K562 (cell line): ENCODE measurements around the gene PDHB. TPM values are rescaled to one million over a fixed set of nuclear protein-coding genes. Genes with fewer than 3 reads are reported as not detected.

Experiments
- ATAC-seq: fragments of 200-7000 bp; cut with Tn5 transposase; 3 replicates; pipeline ENCODE4 v1.9.1; 2020; ENCODE audit warnings: moderate library complexity
- BruUV-seq: library from RNA; stranded (reverse); fragments of 400-500 nt; replicated peaks from 2 replicates; lab custom pipeline; 2021; lab: Mats Ljungman, UMichigan
- CTCF ChIA-PET: fragments of 300-600 bp; formaldehyde crosslinking; extraction: SDS; loops from one replicate; lab custom pipeline; 2021; ENCODE audit warnings: low intra/inter-chr PET ratio; lab: Yijun Ruan, JAX
- POLR2A ChIA-PET: fragments of 300-600, 350-650 bp; sonication (Branson Sonifier 250); formaldehyde crosslinking; extraction: SDS; loops from one replicate; lab custom pipeline; 2021; ENCODE audit warnings: antibody characterized with exemption, inconsistent platforms; lab: Yijun Ruan, JAX
- DNase-seq, 4 experiments: peaks; one replicate each; pipeline versions ENCODE4 v3.0.0 to v3.0.0-alpha.2; 2011 to 2018; ENCODE audit warnings: low spot score in 3 of 4, mixed read lengths in 3 of 4; ENCODE audit errors: extremely low read depth in 1 of 4
- FAIRE-seq: peaks from 2 replicates; lab custom pipeline; 2011; peaks lifted over from hg19 to GRCh38; lab: Jason Lieb, UNC
- H2AFZ ChIP-seq: 2 replicates; pipeline ENCODE4 v1.6.0; 2011; ENCODE audit warnings: low read depth, low read length, control low read depth, inconsistent platforms
- H3K27ac ChIP-seq: fragments of 200-600 bp; 3 replicates; pipeline ENCODE4 v1.8.0; 2011; ENCODE audit warnings: low read depth, mild to moderate bottlenecking, control low read depth, inconsistent platforms, low read length, moderate library complexity, mixed read lengths; ENCODE audit errors: extremely low read depth
- H3K27me3 ChIP-seq, 2 experiments: fragments of 300-600 bp in 1 of 2; 2 replicates in 1 of 2; 3 replicates in 1 of 2; pipeline versions ENCODE4 v1.6.0 to v1.8.0; 2011; ENCODE audit warnings: inconsistent platforms in 2 of 2, low read length in 2 of 2, mild to moderate bottlenecking in 1 of 2, mixed read lengths in 1 of 2, moderate library complexity in 1 of 2; ENCODE audit not compliant: control insufficient read depth in 2 of 2, insufficient read depth in 2 of 2
- H3K36me3 ChIP-seq: fragments of 300-600 bp; 3 replicates; pipeline ENCODE4 v1.8.0; 2011; ENCODE audit warnings: mild to moderate bottlenecking, low read length, inconsistent platforms; ENCODE audit not compliant: control insufficient read depth, insufficient read depth
- H3K4me1 ChIP-seq, 2 experiments: fragments of 200-600 bp in 1 of 2; replicated peaks in 1 of 2; 2 replicates in 1 of 2; 3 replicates in 1 of 2; pipeline versions ENCODE4 v1.5.1 to v1.8.0; 2011; ENCODE audit warnings: inconsistent platforms in 2 of 2, low read length in 2 of 2, mild to moderate bottlenecking in 1 of 2, mixed read lengths in 1 of 2, moderate library complexity in 1 of 2; ENCODE audit not compliant: control insufficient read depth in 2 of 2, insufficient read depth in 2 of 2
- H3K4me2 ChIP-seq: 2 replicates; pipeline ENCODE4 v1.6.1; 2011; ENCODE audit warnings: low read length, control low read depth, inconsistent platforms, mixed read lengths; ENCODE audit not compliant: insufficient read depth
- H3K4me3 ChIP-seq: fragments of 200-600 bp; sonication (generic), shearing (Covaris generic); 2 replicates; pipeline ENCODE4 v1.5.1; 2016; ENCODE audit warnings: control low read depth, inconsistent platforms
- H3K79me2 ChIP-seq: fragments of 200-600 bp; 3 replicates; pipeline ENCODE4 v1.8.0; 2011; ENCODE audit warnings: low read length, inconsistent platforms; ENCODE audit not compliant: control insufficient read depth, insufficient read depth
- H3K9ac ChIP-seq, 2 experiments: 2 replicates each; pipeline versions ENCODE4 v1.6.0 to v1.6.1; 2011; ENCODE audit warnings: low read depth in 2 of 2, low read length in 2 of 2, control low read depth in 1 of 2, inconsistent platforms in 1 of 2, mild to moderate bottlenecking in 1 of 2, mixed read lengths in 1 of 2; ENCODE audit not compliant: insufficient read depth in 1 of 2
- H3K9me1 ChIP-seq: one replicate; pipeline ENCODE4 v1.6.0; 2011; ENCODE audit warnings: inconsistent platforms, mild to moderate bottlenecking, low read length, moderate library complexity; ENCODE audit not compliant: control insufficient read depth, insufficient read depth
- H3K9me3 ChIP-seq: replicated peaks from 2 replicates; pipeline ENCODE4 v1.5.1; 2011; ENCODE audit warnings: low read depth, low read length, inconsistent platforms; ENCODE audit not compliant: control insufficient read depth, insufficient read depth
- H4K20me1 ChIP-seq: replicated peaks from 2 replicates; pipeline ENCODE4 v1.6.1; 2011; ENCODE audit warnings: low read length, inconsistent platforms, mixed read lengths; ENCODE audit not compliant: control insufficient read depth, insufficient read depth
- CREB1 ChIP-seq, 2 experiments: sonication (generic) in 1 of 2; formaldehyde crosslinking in 1 of 2; IDR thresholded peaks; 2 replicates each; pipeline versions ENCODE4 v1.6.1 to v1.8.0; 2012 to 2022; ENCODE audit warnings: inconsistent platforms in 1 of 2, mild to moderate bottlenecking in 1 of 2, missing genetic modification reagents in 1 of 2, moderate library complexity in 1 of 2
- GABPB2 ChIP-seq: fragments of 250-450 bp; sonication (Bioruptor Pico); conservative IDR thresholded peaks from 2 replicates; pipeline ENCODE4 v1.5.1; 2021; ENCODE audit warnings: mild to moderate bottlenecking
- HEY1 ChIP-seq: fragments of 250-450 bp; sonication (Bioruptor Pico); IDR thresholded peaks from 2 replicates; pipeline ENCODE4 v1.5.0; 2020; ENCODE audit warnings: mild to moderate bottlenecking, moderate library complexity, borderline replicate concordance
- KAT7 ChIP-seq: sonication (generic); formaldehyde crosslinking; IDR thresholded peaks from 2 replicates; pipeline ENCODE4 v1.8.0; 2022; ENCODE audit warnings: missing genetic modification reagents, mild to moderate bottlenecking, borderline replicate concordance
- KDM2B ChIP-seq: fragments of 250-450 bp; sonication (Bioruptor Pico); IDR thresholded peaks from 2 replicates; pipeline ENCODE4 v1.8.0; 2021; ENCODE audit warnings: mild to moderate bottlenecking, moderate library complexity
- PCBP1 ChIP-seq: fragments of 200-400 bp; formaldehyde crosslinking; IDR thresholded peaks from 2 replicates; pipeline ENCODE4 v1.6.1; 2018; ENCODE audit warnings: mild to moderate bottlenecking, low read depth, low read length; ENCODE audit not compliant: poor library complexity, severe bottlenecking
- TARDBP ChIP-seq: fragments of 450-650 bp; IDR thresholded peaks from 2 replicates; pipeline ENCODE4 v1.6.1; 2016
- THRAP3 ChIP-seq: fragments of 450-650 bp; IDR thresholded peaks from 2 replicates; pipeline ENCODE4 v1.6.1; 2016; ENCODE audit warnings: mild to moderate bottlenecking, inconsistent platforms, borderline replicate concordance
- WGBS: fragments of 100-300 bp; shearing (Covaris generic); methylation state at CpG from one replicate; pipeline ENCODE4 v1.1.6; 2016; ENCODE audit warnings: low coverage, mixed read lengths; ENCODE audit not compliant: insufficient coverage; ENCODE audit errors: missing lambda C conversion rate; 5-methylcytosine and 5-hydroxymethylcytosine counted together
- in situ Hi-C: fragments of 300-500 bp; cut with MboI; formaldehyde crosslinking; loops from 4 replicates; pipeline ENCODE4 v1.15.0; 2018; ENCODE audit warnings: inconsistent platforms, mixed read lengths
- intact Hi-C: fragments of 100-400 bp; cut with micrococcal nuclease; formaldehyde crosslinking; loops from 2 replicates; pipeline ENCODE4 v1.14.2; 2022
- polyA plus RNA-seq, 8 experiments: library from polyadenylated mRNA; depleted of rRNA in 4 of 8; stranded (reverse) in 5 of 8; unstranded in 3 of 8; fragments of >200 nt; fragmentation: Nextera tagmentation in 2 of 8; fragmentation: Illumina TruSeq in 1 of 8; extraction: Ambion mirVana in 2 of 8; extraction: Trizol in 1 of 8; gene quantifications; 2 replicates each; pipeline versions ENCODE4 v1.2.1 to v1.2.3, GENCODE V29; 2011 to 2014; ENCODE audit warnings: inconsistent platforms in 1 of 8, missing spikeins in 1 of 8
- total RNA-seq, 7 experiments: library from RNA; depleted of rRNA in 6 of 7; stranded (reverse); fragments of >200 nt in 6 of 7; fragmentation: Illumina TruSeq in 2 of 7; extraction: Trizol in 2 of 7; gene quantifications; 2 replicates each; pipeline versions ENCODE4 v1.2.1 to v1.2.3, GENCODE V29; 2011 to 2021; ENCODE audit warnings: low replicate concordance in 1 of 7
- TF ChIP-seq, protein P1 (sequence below): fragments of 450-650 bp; conservative IDR thresholded peaks from 2 replicates; pipeline ENCODE4 v1.6.1; 2016; ENCODE audit warnings: missing genetic modification characterization, low read depth, mild to moderate bottlenecking, missing compliant biosample characterization, moderate library complexity
- TF ChIP-seq, protein P2 (sequence below): fragments of 250-450 bp; sonication (Bioruptor Pico); IDR thresholded peaks from 2 replicates; pipeline ENCODE4 v1.5.1; 2021; ENCODE audit warnings: mild to moderate bottlenecking

Gene PDHB
- total and polyA plus RNA-seq, 9 of the 15 experiments (the other 6 are each of a cell fraction or from before 2014, with no cell fraction given), result 51.2 to 178 (median 85.2) TPM

DNA sequence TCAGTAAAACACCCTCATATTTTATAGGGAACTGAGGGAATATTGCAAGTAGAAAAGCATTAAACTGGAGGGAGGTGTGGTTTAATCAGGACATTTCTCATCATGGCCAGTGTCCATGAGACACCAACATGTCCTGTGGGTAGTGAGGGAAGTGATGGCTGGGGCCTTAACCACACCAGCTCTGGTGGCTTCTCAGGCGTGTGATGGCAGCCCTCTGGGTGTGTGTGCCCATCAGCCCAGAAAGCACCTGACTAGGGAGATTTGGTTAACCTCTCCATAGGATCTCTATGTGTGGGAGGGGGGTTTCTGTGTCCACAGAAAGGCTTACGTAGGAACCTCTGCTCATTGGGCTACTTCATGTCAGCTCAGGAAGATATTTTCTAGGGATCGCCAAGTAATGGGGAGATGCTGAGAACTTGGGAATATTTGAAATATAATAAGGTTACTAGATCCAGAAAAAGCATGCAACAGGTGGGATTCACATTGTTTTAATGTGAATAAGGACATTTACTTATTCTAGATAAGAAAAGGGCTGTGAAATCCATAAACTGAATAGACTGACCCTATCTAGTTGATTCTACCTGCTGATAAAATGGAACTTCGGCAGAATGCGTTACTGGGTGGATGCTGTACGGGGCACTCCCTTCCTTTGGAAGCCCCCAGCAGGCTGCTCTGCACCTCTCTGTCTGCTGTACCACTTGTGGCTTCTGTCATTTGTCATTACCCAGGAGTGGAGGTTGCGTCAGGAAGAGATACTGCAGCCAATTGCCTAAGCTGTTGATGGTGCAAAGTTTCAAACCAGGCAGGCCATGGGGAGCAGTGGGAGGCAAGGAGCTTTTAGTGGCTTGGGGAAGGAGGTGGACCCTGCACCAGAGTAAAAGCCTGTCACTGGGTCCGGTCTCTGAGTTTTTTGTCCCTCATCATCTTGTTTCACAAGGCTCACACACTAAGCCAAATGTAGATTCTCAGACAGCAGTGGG lies 21.5 kb downstream of the PDHB start:
- intact Hi-C loops, result loop anchor here (5.0 kb wide), 1 partner anchor 105 kb away; the partner anchor contains the start of genes HTD2 and RPP14
- Histone ChIP-seq H3K4me3 (no peak overlapping the region), H3K9ac (no peak overlapping the region; a peak in 1 of 4 replicates), H3K27ac (no peak overlapping the region), H4K20me1 (no peaks in the 10 kb centered on the region), H3K9me1 (no peaks in the 10 kb centered on the region), H3K36me3 (peaks cover 17% of the 10 kb centered on the region), H3K9me3 (no peaks in the 10 kb centered on the region), H3K4me1 (peaks cover 0 to 6% of the 10 kb centered on the region in 2 experiments; a peak in 2 of 5 replicates), H3K79me2 (no peaks in the 10 kb centered on the region), H3K4me2 (no peak overlapping the region), H2AFZ (no peak overlapping the region), H3K27me3 (no peaks in the 10 kb centered on the region)
- 78% methylated on average over 7 of the region's 8 CpGs for WGBS
- ATAC-seq (no peak), FAIRE-seq (no peak), DNase-seq (no peak)
- TF ChIP-seq TARDBP, result no peak
- no peak for TF ChIP-seq THRAP3
- TF ChIP-seq, protein P1, sequence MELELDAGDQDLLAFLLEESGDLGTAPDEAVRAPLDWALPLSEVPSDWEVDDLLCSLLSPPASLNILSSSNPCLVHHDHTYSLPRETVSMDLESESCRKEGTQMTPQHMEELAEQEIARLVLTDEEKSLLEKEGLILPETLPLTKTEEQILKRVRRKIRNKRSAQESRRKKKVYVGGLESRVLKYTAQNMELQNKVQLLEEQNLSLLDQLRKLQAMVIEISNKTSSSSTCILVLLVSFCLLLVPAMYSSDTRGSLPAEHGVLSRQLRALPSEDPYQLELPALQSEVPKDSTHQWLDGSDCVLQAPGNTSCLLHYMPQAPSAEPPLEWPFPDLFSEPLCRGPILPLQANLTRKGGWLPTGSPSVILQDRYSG (tag), result no peak
- no peak for TF ChIP-seq KDM2B (CRISPR knock-in tag)
- TF ChIP-seq PCBP1, result no peak
- TF ChIP-seq, protein P2, sequence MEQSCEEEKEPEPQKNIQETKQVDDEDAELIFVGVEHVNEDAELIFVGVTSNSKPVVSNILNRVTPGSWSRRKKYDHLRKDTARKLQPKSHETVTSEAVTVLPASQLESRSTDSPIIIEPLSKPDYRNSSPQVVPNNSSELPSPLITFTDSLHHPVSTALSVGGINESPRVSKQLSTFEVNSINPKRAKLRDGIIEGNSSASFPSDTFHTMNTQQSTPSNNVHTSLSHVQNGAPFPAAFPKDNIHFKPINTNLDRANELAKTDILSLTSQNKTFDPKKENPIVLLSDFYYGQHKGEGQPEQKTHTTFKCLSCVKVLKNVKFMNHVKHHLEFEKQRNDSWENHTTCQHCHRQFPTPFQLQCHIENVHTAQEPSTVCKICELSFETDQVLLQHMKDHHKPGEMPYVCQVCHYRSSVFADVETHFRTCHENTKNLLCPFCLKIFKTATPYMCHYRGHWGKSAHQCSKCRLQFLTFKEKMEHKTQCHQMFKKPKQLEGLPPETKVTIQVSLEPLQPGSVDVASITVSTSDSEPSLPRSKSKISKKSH (CRISPR knock-in tag), result no peak
- TF ChIP-seq KAT7, result no peak
- no peak for TF ChIP-seq CREB1 (IDR thresholded peaks at IDR 0.05)
- TF ChIP-seq CREB1 (CRISPR knock-in tag; IDR thresholded peaks at IDR 0.05), result no peak
- no peak for TF ChIP-seq GABPB2
- TF ChIP-seq HEY1 (CRISPR knock-in tag), result no peak
- ChIA-PET CTCF (interaction anchor here (0.6 kb wide), 1 partner anchor 235 kb away, joined by 6 read pairs; no protein-coding TSS in a partner anchor), POLR2A (interaction anchor here (1.0 kb wide), 1 partner anchor 22 kb away, joined by 3 read pairs; no protein-coding TSS in a partner anchor)
- in situ Hi-C loops, result loop anchor here (5.0 to 10.0 kb wide), 2 partner anchors 85 to 227 kb away; no protein-coding TSS in a partner anchor
- no TSS peak for BruUV-seq
